AG09319 (cell line): ENCODE results near the gene SLC4A5.

ENCODE experiments used
- DNase-seq: peaks from one replicate; pipeline ENCODE4 v3.0.0-alpha.2; 2010; ENCODE audit warnings: low read depth; ENCODE audit errors: extremely low read depth
- TF ChIP-seq, protein P1 (sequence below): IDR thresholded peaks from 2 replicates; pipeline ENCODE4 v1.5.1; 2011; ENCODE audit warnings: low read depth, mild to moderate bottlenecking, inconsistent platforms, low read length, moderate library complexity

SLC4A5 gene

DNA sequence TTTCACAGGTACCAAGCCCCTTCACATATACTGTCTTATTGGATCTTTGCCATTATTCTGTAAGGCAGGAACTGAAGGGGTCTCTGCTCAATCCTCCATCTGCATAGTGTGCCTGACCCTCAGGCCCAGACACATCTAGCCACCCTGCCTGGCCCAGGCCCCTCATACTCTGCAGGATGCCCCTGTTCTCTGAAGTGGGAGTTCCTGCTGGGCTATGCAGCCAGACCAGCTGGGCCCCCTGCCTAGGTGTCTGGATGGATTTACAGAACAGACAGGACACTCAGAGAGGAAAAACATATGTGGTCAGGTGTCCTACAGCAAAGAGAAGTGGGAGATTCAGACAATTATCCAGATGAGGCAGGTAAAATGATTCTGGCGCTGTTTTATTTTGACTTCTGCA, 42.0 kb downstream of the SLC4A5 start:
- DNase-seq: no peak
- TF ChIP-seq, protein P1, sequence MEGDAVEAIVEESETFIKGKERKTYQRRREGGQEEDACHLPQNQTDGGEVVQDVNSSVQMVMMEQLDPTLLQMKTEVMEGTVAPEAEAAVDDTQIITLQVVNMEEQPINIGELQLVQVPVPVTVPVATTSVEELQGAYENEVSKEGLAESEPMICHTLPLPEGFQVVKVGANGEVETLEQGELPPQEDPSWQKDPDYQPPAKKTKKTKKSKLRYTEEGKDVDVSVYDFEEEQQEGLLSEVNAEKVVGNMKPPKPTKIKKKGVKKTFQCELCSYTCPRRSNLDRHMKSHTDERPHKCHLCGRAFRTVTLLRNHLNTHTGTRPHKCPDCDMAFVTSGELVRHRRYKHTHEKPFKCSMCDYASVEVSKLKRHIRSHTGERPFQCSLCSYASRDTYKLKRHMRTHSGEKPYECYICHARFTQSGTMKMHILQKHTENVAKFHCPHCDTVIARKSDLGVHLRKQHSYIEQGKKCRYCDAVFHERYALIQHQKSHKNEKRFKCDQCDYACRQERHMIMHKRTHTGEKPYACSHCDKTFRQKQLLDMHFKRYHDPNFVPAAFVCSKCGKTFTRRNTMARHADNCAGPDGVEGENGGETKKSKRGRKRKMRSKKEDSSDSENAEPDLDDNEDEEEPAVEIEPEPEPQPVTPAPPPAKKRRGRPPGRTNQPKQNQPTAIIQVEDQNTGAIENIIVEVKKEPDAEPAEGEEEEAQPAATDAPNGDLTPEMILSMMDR: no peak

DNA sequence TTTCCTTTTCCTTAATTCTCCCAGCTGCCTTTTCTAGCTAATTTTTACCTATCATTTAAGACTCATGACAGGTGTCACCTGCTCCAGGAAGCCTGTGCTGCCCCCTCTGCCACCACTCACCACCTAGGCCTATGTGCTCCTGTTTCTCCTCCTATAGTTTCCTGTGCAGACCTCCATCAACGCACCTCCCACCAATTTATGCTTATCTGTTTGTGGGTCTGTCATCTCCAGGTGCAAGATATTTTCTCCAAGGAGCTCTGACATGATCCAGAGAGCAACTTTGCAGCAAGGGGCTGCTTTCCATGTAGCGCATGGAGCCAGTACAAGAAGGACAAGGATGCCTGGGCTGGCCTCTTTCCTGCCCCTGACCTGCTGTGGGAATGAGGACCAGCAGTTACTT, 42.7 kb downstream of the SLC4A5 start:
- TF ChIP-seq, protein P1: no peak
- no peak for DNase-seq

DNA sequence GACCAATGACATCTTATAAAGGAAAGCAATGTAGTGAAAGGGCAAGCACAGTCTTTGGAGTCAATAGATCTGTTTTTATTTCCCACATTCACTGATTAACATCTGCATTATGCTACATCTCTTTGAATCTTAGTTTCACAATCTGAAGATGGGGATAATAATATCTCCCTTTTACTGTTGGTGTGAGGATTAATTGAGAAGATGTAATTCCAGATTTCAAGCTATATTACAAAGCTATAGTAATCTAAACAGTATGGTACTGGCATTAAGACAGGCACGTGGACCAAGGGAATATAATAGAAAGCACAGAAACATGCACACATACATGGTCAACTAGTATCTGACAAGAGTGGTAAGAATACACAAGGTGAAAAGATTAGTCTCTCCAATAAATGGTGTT, 45.3 kb downstream of the SLC4A5 start:
- TF ChIP-seq, protein P1: no peak
- no peak for DNase-seq

DNA sequence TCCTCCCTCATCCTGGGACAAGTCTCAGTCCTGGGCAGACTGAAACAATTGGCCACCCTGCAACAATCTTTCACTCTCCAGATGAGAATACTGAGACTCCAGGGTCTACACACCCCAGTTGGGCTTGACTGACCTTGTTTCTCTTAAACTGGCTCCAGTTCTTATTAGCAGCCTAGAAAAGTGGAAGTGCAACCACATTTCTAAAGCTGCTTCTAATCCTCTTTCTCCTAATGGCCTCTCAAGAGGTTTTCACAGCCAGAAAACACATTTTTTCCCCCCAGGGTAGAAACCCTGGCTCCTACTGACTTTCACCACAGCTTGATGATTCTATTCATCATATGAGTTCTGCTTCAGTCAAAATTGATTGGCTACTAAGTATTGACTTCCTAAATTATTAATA, 45.8 kb downstream of the SLC4A5 start:
- no peak for DNase-seq
- TF ChIP-seq, protein P1: no peak

DNA sequence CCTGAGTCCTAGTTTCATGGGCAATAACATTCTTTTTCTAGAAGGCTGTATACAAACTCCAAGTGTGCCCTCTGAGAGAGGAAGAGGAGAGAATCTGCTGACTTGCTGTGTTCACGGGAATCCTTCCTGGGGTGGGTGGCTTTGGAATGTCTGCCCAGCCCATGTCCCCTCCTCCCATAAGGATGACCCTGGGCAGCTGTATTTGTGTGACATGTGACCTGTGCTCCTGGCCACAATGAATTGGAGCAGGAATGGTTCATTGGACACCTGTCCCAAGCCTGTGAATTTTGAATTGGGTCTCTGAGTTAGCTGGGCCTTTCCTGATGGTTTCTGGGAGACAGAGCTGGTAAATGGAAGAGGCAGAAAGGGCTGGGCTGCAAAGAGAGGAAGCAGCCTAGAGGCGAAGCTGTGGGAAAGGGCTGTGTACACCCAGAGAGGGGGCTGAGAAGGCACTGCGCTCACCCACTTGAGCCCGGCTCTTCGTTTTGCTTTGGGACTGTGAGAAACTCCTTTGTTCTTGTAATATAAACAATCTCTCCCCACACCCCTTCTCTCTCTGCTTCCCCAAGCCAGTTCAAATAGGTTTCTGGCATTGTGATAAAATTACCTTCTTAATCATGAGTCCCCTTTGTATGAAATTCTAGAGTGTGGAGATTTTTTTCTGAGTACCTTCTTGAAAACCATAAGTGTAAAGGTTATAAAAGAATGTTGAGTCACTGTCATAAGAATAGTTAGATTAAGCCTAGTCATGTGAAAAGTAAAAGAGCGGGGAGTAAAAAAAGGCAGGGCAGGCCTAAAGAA, 49.8 kb downstream of the SLC4A5 start:
- DNase-seq: no peak
- TF ChIP-seq, protein P1: no peak

DNA sequence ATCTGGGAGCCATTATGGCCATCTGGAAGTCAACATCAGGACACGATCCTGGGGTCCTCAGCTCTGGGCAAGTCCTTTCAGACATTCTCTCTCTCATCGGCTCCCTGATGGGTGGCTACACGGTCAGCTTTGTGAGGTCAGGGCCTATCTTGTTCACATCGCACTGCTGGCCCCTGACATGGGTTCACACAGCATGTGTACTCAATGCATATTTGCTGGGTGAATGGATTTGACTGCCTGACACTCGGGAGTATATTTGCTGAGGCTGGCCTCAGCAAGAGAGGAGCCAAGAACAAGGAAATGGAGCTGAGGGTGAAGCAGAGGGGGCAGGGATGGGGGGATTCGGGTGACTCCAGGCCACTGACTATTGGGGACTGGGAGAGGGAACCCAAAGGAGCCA, 50.5 kb downstream of the SLC4A5 start:
- TF ChIP-seq, protein P1: no peak
- no peak for DNase-seq

DNA sequence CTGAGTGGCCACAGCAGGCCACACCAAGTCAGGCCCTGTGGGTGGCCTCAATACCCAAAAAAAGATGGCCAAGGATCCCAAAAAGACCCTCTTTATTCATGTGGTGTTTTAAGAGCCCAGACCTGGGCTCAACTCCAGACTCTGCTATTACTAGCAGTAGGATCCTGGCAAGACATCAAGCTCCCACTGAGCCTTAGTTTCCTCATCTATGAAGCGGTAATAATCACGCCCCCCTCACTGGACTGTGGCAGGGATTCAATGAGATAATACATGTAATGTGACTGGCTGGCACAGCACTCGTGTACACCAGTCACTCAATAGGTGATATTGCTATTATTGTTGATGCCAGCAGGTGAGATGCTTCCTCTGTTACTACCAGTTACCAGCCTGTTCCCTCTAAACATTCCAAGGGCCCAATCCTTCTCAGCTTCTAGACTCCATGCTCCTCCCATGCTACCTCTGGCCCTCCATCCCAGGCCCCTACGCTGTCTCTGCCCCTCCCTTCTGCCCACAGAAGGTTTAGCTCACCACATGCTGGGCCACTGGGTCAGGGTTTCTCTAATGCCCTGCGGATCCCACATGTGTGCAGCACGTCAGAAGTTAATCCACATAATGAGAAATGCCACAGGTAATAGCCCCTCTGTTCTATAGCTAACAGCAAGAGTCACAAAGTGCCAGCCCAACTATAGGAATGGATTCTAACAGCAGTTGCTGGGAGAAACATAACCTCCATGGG, 51.2 kb downstream of the SLC4A5 start:
- DNase-seq: no peak
- TF ChIP-seq, protein P1: no peak
